Common myeloid progenitor, CD34-positive (primary cell): ENCODE data around the gene CFAP58. TPM values are rescaled to one million over a fixed set of nuclear protein-coding genes. Genes with fewer than 3 reads are reported as not detected.

ENCODE experiments used
- CTCF ChIA-PET: fragments of 350-600 bp; sonication (Branson Sonifier 250); formaldehyde crosslinking; loops from one replicate; lab custom pipeline; 2021; ENCODE audit warnings: antibody characterized with exemption; lab: Charles Lee
- POLR2A ChIA-PET: fragments of 350-600 bp; sonication (Branson Sonifier 250); formaldehyde crosslinking; loops from one replicate; lab custom pipeline; 2021; ENCODE audit warnings: antibody characterized with exemption; lab: Charles Lee
- DNase-seq, 3 donors: peaks; one replicate each; pipeline versions ENCODE4 v3.0.0 to v3.0.0-alpha.2; 2013
- H3K27ac ChIP-seq, 2 experiments: 1 replicate in 1 of 2; 2 replicates in 1 of 2; pipeline ENCODE4 v1.7.0; 2013; ENCODE audit warnings: inconsistent platforms in 2 of 2, low read length in 2 of 2, mild to moderate bottlenecking in 2 of 2, low read depth in 1 of 2, moderate library complexity in 1 of 2; ENCODE audit not compliant: severe bottlenecking in 2 of 2, insufficient read depth in 1 of 2, poor library complexity in 1 of 2
- H3K27me3 ChIP-seq, 5 experiments: replicated peaks in 2 of 5; 1 replicate in 3 of 5; 2 replicates in 2 of 5; pipeline versions ENCODE4 v1.6.1 to v1.7.0; 2013; ENCODE audit warnings: low read length in 4 of 5, mild to moderate bottlenecking in 2 of 5, moderate library complexity in 2 of 5, inconsistent platforms in 1 of 5; ENCODE audit not compliant: insufficient read depth in 5 of 5, control insufficient read depth in 4 of 5
- H3K36me3 ChIP-seq, 4 experiments: 1 replicate in 2 of 4; 2 replicates in 2 of 4; pipeline versions ENCODE4 v1.6.1 to v1.7.0; 2013; ENCODE audit warnings: low read length in 3 of 4, control low read depth in 1 of 4, mild to moderate bottlenecking in 1 of 4; ENCODE audit not compliant: control insufficient read depth in 4 of 4, insufficient read depth in 4 of 4
- H3K4me1 ChIP-seq, 4 experiments: 1 replicate in 3 of 4; 2 replicates in 1 of 4; pipeline versions ENCODE4 v1.6.1 to v1.7.1; 2013; ENCODE audit warnings: low read length in 3 of 4, mild to moderate bottlenecking in 3 of 4, control low read depth in 1 of 4, inconsistent platforms in 1 of 4, moderate library complexity in 1 of 4; ENCODE audit not compliant: control insufficient read depth in 4 of 4, insufficient read depth in 4 of 4; ENCODE audit errors: control extremely low read depth in 1 of 4
- H3K4me3 ChIP-seq, 7 experiments: 1 replicate in 4 of 7; 2 replicates in 3 of 7; pipeline versions ENCODE4 v1.5.1 to v1.7.0; 2013; ENCODE audit warnings: mild to moderate bottlenecking in 7 of 7, low read length in 6 of 7, moderate library complexity in 6 of 7, inconsistent platforms in 2 of 7, low read depth in 2 of 7, control low read depth in 1 of 7; ENCODE audit not compliant: insufficient read depth in 4 of 7, control insufficient read depth in 1 of 7; ENCODE audit errors: extremely low read depth in 1 of 7
- H3K9me3 ChIP-seq, 5 experiments: 1 replicate in 4 of 5; 2 replicates in 1 of 5; pipeline versions ENCODE4 v1.6.1 to v1.7.1; 2013; ENCODE audit warnings: low read length in 4 of 5, mild to moderate bottlenecking in 2 of 5, inconsistent platforms in 1 of 5, low read depth in 1 of 5, moderate library complexity in 1 of 5; ENCODE audit not compliant: control insufficient read depth in 4 of 5, insufficient read depth in 2 of 5; ENCODE audit errors: control extremely low read depth in 1 of 5
- WGBS: methylation state at CpG from one replicate; pipeline ENCODE4 v1.1.5; 2013; ENCODE audit not compliant: insufficient coverage; 5-methylcytosine and 5-hydroxymethylcytosine counted together
- polyA plus RNA-seq: library from polyadenylated mRNA; unstranded; fragments of 120-200 nt; gene quantifications from one replicate; pipeline ENCODE4 v1.2.1, GENCODE V29; 2013

Gene CFAP58, protein sequence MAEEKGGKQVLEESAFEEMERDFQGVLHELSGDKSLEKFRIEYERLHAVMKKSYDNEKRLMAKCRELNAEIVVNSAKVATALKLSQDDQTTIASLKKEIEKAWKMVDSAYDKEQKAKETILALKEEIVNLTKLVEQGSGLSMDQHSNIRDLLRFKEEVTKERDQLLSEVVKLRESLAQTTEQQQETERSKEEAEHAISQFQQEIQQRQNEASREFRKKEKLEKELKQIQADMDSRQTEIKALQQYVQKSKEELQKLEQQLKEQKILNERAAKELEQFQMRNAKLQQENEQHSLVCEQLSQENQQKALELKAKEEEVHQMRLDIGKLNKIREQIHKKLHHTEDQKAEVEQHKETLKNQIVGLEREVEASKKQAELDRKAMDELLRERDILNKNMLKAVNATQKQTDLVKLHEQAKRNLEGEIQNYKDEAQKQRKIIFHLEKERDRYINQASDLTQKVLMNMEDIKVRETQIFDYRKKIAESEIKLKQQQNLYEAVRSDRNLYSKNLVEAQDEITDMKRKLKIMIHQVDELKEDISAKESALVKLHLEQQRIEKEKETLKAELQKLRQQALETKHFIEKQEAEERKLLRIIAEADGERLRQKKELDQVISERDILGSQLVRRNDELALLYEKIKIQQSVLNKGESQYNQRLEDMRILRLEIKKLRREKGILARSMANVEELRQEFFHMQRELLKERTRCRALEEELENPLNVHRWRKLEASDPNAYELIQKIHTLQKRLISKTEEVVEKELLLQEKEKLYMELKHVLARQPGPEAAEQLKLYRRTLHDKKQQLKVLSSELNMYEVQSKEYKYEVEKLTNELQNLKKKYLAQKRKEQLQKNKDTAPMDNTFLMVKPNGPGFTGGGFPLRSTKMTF
- 0.53 TPM for polyA plus RNA-seq

DNA sequence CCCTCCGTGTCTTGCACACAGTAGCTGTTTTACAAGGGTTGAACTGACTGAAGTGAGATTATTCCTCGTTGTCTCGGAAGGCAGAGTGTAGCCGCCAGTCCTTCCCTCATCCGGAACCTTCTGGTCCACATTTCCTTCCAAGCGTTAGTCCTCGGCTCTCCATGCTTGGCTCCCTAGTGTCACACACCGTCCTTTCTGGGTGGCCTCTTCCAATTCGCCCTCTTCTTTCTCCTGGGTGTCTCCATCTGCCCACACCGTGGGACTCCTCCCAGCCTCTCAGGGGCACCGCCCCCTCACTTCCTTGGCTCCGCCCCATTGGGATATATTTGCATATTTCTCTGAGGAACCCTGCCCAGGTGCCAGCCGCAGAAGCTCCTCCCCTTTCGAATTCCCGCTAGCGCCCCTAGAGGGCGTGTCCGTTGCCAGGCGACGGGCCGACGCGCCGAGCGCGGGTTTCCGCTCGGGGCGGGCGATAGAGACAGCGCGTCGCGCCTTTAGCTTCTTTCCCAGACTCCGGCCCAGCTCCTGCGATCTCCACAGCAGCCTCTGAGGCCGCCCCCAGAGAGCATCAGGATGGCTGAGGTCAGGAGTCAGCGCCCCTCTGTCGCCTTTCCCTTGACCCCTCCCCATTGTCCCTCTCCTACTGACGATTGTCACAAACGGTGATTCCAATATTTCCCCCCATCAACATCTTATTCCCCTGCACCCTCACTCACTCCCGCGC is at the start of gene CFAP58:
Gene CFAP58 (plus strand): TSS at position 509 of the 724 bp plus-strand sequence. CDS start 65 bp downstream, at position 574.
- H3K4me1 ChIP-seq, result peaks cover 32 to 48% (median 42%) of the 10 kb centered on the region in 4 experiments
- 3% methylated on average over 38 of the region's 43 CpGs for WGBS
- ChIA-PET CTCF (interaction anchor here (0.7 to 12.5 kb wide), 13 partner anchors 11 to 79 kb away, joined by 3 to 191 read pairs (median 4); partner anchors contain the start of gene ITPRIP), POLR2A (interaction anchor here (0.9 to 1.3 kb wide), 2 partner anchors 48 to 84 kb away, joined by 3 to 4 read pairs; partner anchors contain the start of gene GSTO2)
- H3K4me3 ChIP-seq, result peak within 1 kb of the TSS; percentile 24 to 84 (median 66)
- H3K27ac ChIP-seq, result no peak within 1 kb of the TSS
- peaks cover 0 to 7% (median 0%) of the 10 kb centered on the region in 5 experiments for H3K27me3 ChIP-seq
- H3K36me3 ChIP-seq, result no peaks in the 10 kb centered on the region
- H3K9me3 ChIP-seq, result no peaks in the 10 kb centered on the region
- peak; percentile 89 to 92 (median 90) for DNase-seq

- H3K36me3 ChIP-seq, result no peaks in the 10 kb centered on the region
- ChIA-PET CTCF (interaction anchor here (1.2 to 6.9 kb wide), 8 partner anchors 10 to 44 kb away, joined by 3 to 191 read pairs (median 24); partner anchors contain the start of genes CFAP58 and ITPRIP), POLR2A (no interaction called here)
- no peak overlapping the region for H3K27ac ChIP-seq
- H3K9me3 ChIP-seq, result no peaks in the 10 kb centered on the region
- WGBS, result 100% methylated on average over 3 of the region's 4 CpGs
- no peak overlapping the region for H3K4me3 ChIP-seq
- H3K4me1 ChIP-seq, result peaks cover under 1 to 7% (median 4%) of the 10 kb centered on the region in 4 experiments
- no peak for DNase-seq
- H3K27me3 ChIP-seq, result no peaks in the 10 kb centered on the region
Measured at GRCh38 chr10:104304356-104304745, 49.3 kb upstream of the CFAP58 start.

GRCh38 chr10:104304927-104305326 is 48.7 kb upstream of the CFAP58 start:
- DNase-seq, result no peak
- Histone ChIP-seq H3K36me3 (no peaks in the 10 kb centered on the region), H3K27me3 (no peaks in the 10 kb centered on the region), H3K9me3 (no peaks in the 10 kb centered on the region), H3K4me1 (peaks cover 0 to 7% (median 4%) of the 10 kb centered on the region in 4 experiments), H3K27ac (no peak overlapping the region), H3K4me3 (no peak overlapping the region)
- 92% methylated on average over 7 of the region's 8 CpGs for WGBS
- POLR2A ChIA-PET, result interaction anchor here (1.0 kb wide), 1 partner anchor 48 kb away, joined by 4 read pairs; the partner anchor contains the start of gene CFAP58
- CTCF ChIA-PET, result interaction anchor here (1.2 to 6.9 kb wide), 9 partner anchors 9 to 43 kb away, joined by 3 to 191 read pairs (median 21); partner anchors contain the start of genes CFAP58 and ITPRIP

GRCh38 chr10:104306897-104307296 is 46.7 kb upstream of the CFAP58 start:
- ChIA-PET CTCF (interaction anchor here (1.5 to 6.9 kb wide), 10 partner anchors 7 to 42 kb away, joined by 5 to 191 read pairs (median 20); partner anchors contain the start of genes CFAP58 and ITPRIP), POLR2A (no interaction called here)
- 94% methylated on average over 2 of the region's 3 CpGs for WGBS
- DNase-seq, result no peak
- peaks cover 0 to 16% (median 5%) of the 10 kb centered on the region in 4 experiments for H3K36me3 ChIP-seq
- H3K4me3 ChIP-seq, result no peak overlapping the region
- no peaks in the 10 kb centered on the region for H3K9me3 ChIP-seq
- H3K27me3 ChIP-seq, result no peaks in the 10 kb centered on the region
- peaks cover 6 to 13% (median 7%) of the 10 kb centered on the region in 4 experiments for H3K4me1 ChIP-seq
- H3K27ac ChIP-seq, result no peak overlapping the region

DNA sequence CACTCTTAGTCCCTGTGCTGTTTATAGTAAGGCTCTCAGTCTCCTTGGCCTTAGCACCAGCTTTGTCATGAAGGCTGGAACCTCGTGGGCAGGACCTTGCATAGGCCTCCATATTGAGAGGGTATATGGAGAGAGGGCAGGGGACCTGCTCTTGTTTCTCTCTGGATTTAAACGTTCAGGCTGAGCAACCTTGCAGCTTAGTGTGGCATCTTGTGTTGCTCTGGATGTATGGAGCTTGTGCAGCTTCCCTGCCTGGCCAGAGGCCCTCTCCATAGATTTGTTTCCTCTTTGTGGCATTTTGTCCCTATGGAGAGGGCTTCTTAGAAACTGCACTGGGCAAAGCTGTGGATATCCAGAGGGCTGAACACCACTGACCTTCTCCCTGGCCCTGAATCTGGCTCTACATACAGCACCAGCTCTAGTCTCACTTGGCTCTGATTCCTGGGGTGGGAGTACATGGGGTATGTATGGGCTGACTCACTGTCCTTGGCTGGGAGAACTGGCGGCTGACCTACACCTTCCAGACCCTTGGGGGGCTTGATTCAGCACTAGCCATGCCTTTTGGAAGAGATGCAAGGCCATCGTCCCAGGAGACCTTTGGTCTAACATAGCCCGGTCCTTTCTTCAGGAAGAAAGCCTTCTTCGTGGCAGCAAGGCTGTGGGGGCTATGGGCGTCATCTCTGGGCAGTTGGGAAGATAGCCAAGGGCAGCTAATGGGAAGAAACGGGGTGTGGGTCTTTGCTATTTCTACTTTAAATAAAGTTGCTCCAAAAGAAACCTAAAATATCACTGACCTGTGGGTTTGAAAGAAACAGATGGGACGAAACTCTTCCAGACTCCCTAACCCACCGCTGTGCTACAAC is 45.8 kb upstream of the CFAP58 start:
- ChIA-PET POLR2A (no interaction called here), CTCF (interaction anchor here (2.7 to 6.9 kb wide), 8 partner anchors 6 to 41 kb away, joined by 10 to 191 read pairs (median 24); partner anchors contain the start of genes CFAP58 and ITPRIP)
- H3K27ac ChIP-seq, result no peak overlapping the region
- H3K4me1 ChIP-seq, result peaks cover 9 to 22% (median 16%) of the 10 kb centered on the region in 4 experiments
- no peaks in the 10 kb centered on the region for H3K9me3 ChIP-seq
- 90% methylated on average over 7 of the region's 10 CpGs for WGBS
- H3K4me3 ChIP-seq, result no peak overlapping the region
- H3K36me3 ChIP-seq, result peaks cover 0 to 26% (median 7%) of the 10 kb centered on the region in 4 experiments
- no peak for DNase-seq
- H3K27me3 ChIP-seq, result no peaks in the 10 kb centered on the region
